Activated CD8-positive, alpha-beta T cell treated with anti-CD3 and anti-CD28 coated beads for 36 hours (primary cell): ENCODE results near the gene SIM1. TPM values are rescaled to one million over a fixed set of nuclear protein-coding genes. Genes with fewer than 3 reads are reported as not detected.

Experiments
- ATAC-seq: fragments of 200-7000 bp; cut with Tn5 transposase; one replicate; pipeline ENCODE4 v1.10.0; 2021; ENCODE audit warnings: mild to moderate bottlenecking, moderate library complexity
- CTCF ChIA-PET: fragments of 350-600 bp; sonication (Branson Sonifier 250); formaldehyde crosslinking; loops from one replicate; lab custom pipeline; 2021; ENCODE audit warnings: antibody characterized with exemption; lab: Charles Lee
- POLR2A ChIA-PET: fragments of 350-600 bp; sonication (Branson Sonifier 250); formaldehyde crosslinking; loops from one replicate; lab custom pipeline; 2021; ENCODE audit warnings: antibody characterized with exemption; lab: Charles Lee
- DNase-seq: peaks from one replicate; pipeline ENCODE4 v3.0.0-alpha.2; 2020
- H3K27ac Mint-ChIP-seq: one replicate; pipeline ENCODE4 v1.8.0; 2021; ENCODE audit warnings: mild to moderate bottlenecking, mixed read lengths
- H3K27me3 Mint-ChIP-seq: one replicate; pipeline ENCODE4 v1.8.0; 2021; ENCODE audit warnings: mixed read lengths
- H3K36me3 Mint-ChIP-seq: one replicate; pipeline ENCODE4 v1.8.0; 2021; ENCODE audit warnings: low read depth, mixed read lengths
- H3K4me1 Mint-ChIP-seq: one replicate; pipeline ENCODE4 v1.8.0; 2021; ENCODE audit warnings: low read depth, mixed read lengths
- H3K4me3 Mint-ChIP-seq: one replicate; pipeline ENCODE4 v1.8.0; 2021; ENCODE audit warnings: mild to moderate bottlenecking, moderate library complexity, mixed read lengths
- H3K9me3 Mint-ChIP-seq: one replicate; pipeline ENCODE4 v1.8.0; 2021; ENCODE audit warnings: mixed read lengths
- CTCF ChIP-seq: fragments of 200-600 bp; IDR thresholded peaks from one replicate; pipeline ENCODE4 v1.8.0; 2022; ENCODE audit warnings: antibody characterized with exemption, mild to moderate bottlenecking
- intact Hi-C: fragments of 100-400 bp; cut with micrococcal nuclease; formaldehyde crosslinking; loops from one replicate; pipeline ENCODE4 v1.10.0; 2022
- total RNA-seq, 2 experiments: library from RNA; stranded (reverse); gene quantifications; one replicate each; pipeline ENCODE4 v1.2.3, GENCODE V29; 2021

Gene SIM1
- total RNA-seq, 2 experiments from 2014 or later = not detected

- no peak overlapping the region for H3K4me3 Mint-ChIP-seq
- H3K36me3 Mint-ChIP-seq = no peaks in the 10 kb centered on the region
- peaks cover 9% of the 10 kb centered on the region for H3K27me3 Mint-ChIP-seq
- intact Hi-C loops = no loop called here
- ChIA-PET POLR2A (no interaction called here), CTCF (no interaction called here)
- H3K4me1 Mint-ChIP-seq = no peaks in the 10 kb centered on the region
- no peak for TF ChIP-seq CTCF
- no peak for DNase-seq
- no peak for ATAC-seq
- no peak overlapping the region for H3K27ac Mint-ChIP-seq
- H3K9me3 Mint-ChIP-seq = no peaks in the 10 kb centered on the region
Measured at GRCh38 chr6:100415768-100416167, 49.0 kb downstream of the SIM1 start.

GRCh38 chr6:100412872-100413271, 51.8 kb downstream of the SIM1 start:
- no peaks in the 10 kb centered on the region for H3K36me3 Mint-ChIP-seq
- no peak for DNase-seq
- CTCF ChIA-PET = no interaction called here
- no peak overlapping the region for H3K27ac Mint-ChIP-seq
- intact Hi-C loops = no loop called here
- no peak for ATAC-seq
- POLR2A ChIA-PET = no interaction called here
- no peaks in the 10 kb centered on the region for H3K9me3 Mint-ChIP-seq
- TF ChIP-seq CTCF = no peak
- H3K4me1 Mint-ChIP-seq = no peaks in the 10 kb centered on the region
- no peak overlapping the region for H3K4me3 Mint-ChIP-seq
- peaks cover 20% of the 10 kb centered on the region for H3K27me3 Mint-ChIP-seq

DNA sequence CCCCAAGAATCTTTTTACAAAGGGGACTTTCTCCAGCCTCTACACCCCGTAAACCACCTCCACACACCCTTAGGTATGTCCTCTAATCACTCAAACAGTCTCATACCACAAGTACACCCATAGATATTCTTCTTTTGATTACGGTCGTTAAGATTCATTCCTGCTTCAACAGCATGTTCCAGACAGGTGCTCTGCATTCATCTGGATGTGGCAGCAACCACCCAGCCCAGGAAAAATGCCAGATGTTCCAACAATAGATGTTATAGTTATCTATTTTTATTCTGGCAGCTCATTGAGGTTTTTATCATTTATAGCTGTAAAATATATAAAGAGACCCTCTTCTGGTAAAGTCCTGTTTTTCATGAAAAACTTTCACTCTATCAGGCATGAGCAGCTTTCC, 60.7 kb downstream of the SIM1 start:
- ATAC-seq (no peak), DNase-seq (no peak)
- H3K4me1 Mint-ChIP-seq = no peaks in the 10 kb centered on the region
- no peak overlapping the region for H3K4me3 Mint-ChIP-seq
- CTCF ChIA-PET = no interaction called here
- no peak overlapping the region for H3K27ac Mint-ChIP-seq
- peaks cover 2% of the 10 kb centered on the region for H3K27me3 Mint-ChIP-seq
- POLR2A ChIA-PET = no interaction called here
- no peaks in the 10 kb centered on the region for H3K36me3 Mint-ChIP-seq
- H3K9me3 Mint-ChIP-seq = no peaks in the 10 kb centered on the region
- TF ChIP-seq CTCF = no peak
- intact Hi-C loops = no loop called here

DNA sequence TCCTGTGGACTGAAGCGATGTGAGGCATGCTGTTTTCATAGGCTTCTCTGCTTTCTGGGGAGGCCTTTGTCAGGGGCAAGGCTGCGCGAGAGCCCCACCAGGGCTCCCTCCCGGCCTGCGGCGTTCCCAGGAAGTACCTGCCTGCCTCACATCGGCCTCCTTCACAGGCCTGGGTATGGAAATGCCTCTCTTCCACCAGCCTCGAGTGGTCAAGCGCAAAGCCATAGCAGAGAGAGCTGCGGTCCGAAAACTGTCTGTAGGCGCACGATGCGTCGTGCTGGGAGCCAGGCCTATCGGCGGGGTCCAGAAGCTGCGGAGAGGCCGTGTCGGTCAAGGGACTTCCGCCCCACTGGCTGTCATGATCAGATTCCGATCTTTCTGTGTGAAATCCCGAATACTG, 71.2 kb downstream of the SIM1 start:
- Mint-ChIP-seq H3K4me3 (no peak overlapping the region), H3K9me3 (peaks cover 2% of the 10 kb centered on the region), H3K4me1 (no peaks in the 10 kb centered on the region), H3K27ac (no peak overlapping the region), H3K27me3 (peaks cover 2% of the 10 kb centered on the region), H3K36me3 (no peaks in the 10 kb centered on the region)
- DNase-seq = no peak
- ATAC-seq = no peak
- no peak for TF ChIP-seq CTCF
- intact Hi-C loops = no loop called here
- POLR2A ChIA-PET = no interaction called here
- CTCF ChIA-PET = no interaction called here

DNA sequence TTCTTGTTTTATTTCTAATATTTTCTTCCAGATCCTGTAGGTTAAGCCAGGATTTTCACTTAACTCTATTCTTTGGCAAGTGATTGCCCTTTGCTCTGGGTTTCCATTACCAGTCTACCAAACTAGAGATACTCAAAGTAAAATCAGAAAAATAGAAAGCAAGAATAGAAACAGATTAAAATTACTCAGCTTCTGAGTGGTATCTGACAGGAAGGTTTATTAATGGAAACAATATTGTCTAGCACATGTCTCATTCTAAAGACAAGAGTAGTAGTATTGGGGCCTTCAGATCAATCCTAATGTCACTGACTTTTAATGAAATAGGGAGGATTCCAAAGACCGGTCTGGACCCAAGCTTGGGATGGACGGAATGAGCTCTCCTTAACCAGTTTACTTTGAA, 72.3 kb downstream of the SIM1 start:
- no peaks in the 10 kb centered on the region for H3K36me3 Mint-ChIP-seq
- DNase-seq (no peak), ATAC-seq (no peak)
- H3K4me3 Mint-ChIP-seq = no peak overlapping the region
- POLR2A ChIA-PET = no interaction called here
- CTCF ChIA-PET = no interaction called here
- TF ChIP-seq CTCF = no peak
- intact Hi-C loops = no loop called here
- H3K9me3 Mint-ChIP-seq = no peaks in the 10 kb centered on the region
- H3K27me3 Mint-ChIP-seq = no peaks in the 10 kb centered on the region
- no peaks in the 10 kb centered on the region for H3K4me1 Mint-ChIP-seq
- H3K27ac Mint-ChIP-seq = no peak overlapping the region
